Panc1 (cell line): ENCODE measurements around the gene ARFRP1. TPM values are rescaled to one million over a fixed set of nuclear protein-coding genes. Genes with fewer than 3 reads are reported as not detected.
A peak's percentile ranks its signal among the peaks of the same experiment; 100 is the strongest.

ENCODE experiments used
- ATAC-seq: fragments of 200-7000 bp; cut with Tn5 transposase; 2 replicates; pipeline ENCODE4 v1.9.1; 2020; ENCODE audit warnings: mild to moderate bottlenecking, moderate library complexity
- BruUV-seq: library from RNA; stranded (reverse); fragments of 400-500 nt; replicated peaks from 2 replicates; lab custom pipeline; 2021; lab: Mats Ljungman, UMichigan
- CTCF ChIA-PET: fragments of 300-600 bp; sonication (Branson Sonifier 250); formaldehyde crosslinking; loops from one replicate; lab custom pipeline; 2022; ENCODE audit warnings: antibody characterized with exemption; lab: Charles Lee
- POLR2A ChIA-PET: fragments of 300-600 bp; sonication (Branson Sonifier 250); formaldehyde crosslinking; loops from one replicate; lab custom pipeline; 2022; ENCODE audit warnings: antibody characterized with exemption; lab: Charles Lee
- DNase-seq: peaks from one replicate; pipeline ENCODE4 v3.0.0-alpha.2; 2010; ENCODE audit warnings: low read depth, low spot score
- H3K27ac ChIP-seq: 2 replicates; pipeline ENCODE4 v1.5.1; 2011; ENCODE audit warnings: mild to moderate bottlenecking, low read length, inconsistent platforms
- H3K27me3 ChIP-seq: fragments of 200-500 bp; sonication (Bioruptor generic); 2 replicates; pipeline ENCODE4 v1.6.0; 2014; ENCODE audit warnings: low read length, inconsistent platforms; ENCODE audit not compliant: control insufficient read depth, insufficient read depth
- H3K36me3 ChIP-seq: fragments of 200-500 bp; sonication (Bioruptor generic); 2 replicates; pipeline ENCODE4 v1.5.1; 2014; ENCODE audit warnings: inconsistent platforms, mild to moderate bottlenecking, low read length, moderate library complexity; ENCODE audit not compliant: control insufficient read depth, insufficient read depth
- H3K4me1 ChIP-seq: 2 replicates; pipeline ENCODE4 v1.5.1; 2011; ENCODE audit warnings: inconsistent platforms, mild to moderate bottlenecking, low read length, moderate library complexity; ENCODE audit not compliant: control insufficient read depth, insufficient read depth
- H3K4me3 ChIP-seq, 2 experiments: 2 replicates each; pipeline ENCODE4 v1.5.1; 2011 to 2012; ENCODE audit warnings: low read depth in 2 of 2, low read length in 2 of 2, mild to moderate bottlenecking in 2 of 2, inconsistent platforms in 1 of 2, moderate library complexity in 1 of 2
- H3K9me3 ChIP-seq: fragments of 200-500 bp; sonication (Bioruptor generic); 2 replicates; pipeline ENCODE4 v1.5.1; 2014; ENCODE audit warnings: low read depth, mild to moderate bottlenecking, inconsistent platforms, low read length, moderate library complexity; ENCODE audit not compliant: control insufficient read depth, insufficient read depth
- CTCF ChIP-seq: fragments of 450-650 bp; IDR thresholded peaks from 2 replicates; pipeline ENCODE4 v1.5.1; 2017; ENCODE audit warnings: mild to moderate bottlenecking
- POLR2AphosphoS5 ChIP-seq: IDR thresholded peaks from 2 replicates; pipeline ENCODE4 v1.6.1; 2012; ENCODE audit warnings: mild to moderate bottlenecking, low read depth, low read length, moderate library complexity
- REST ChIP-seq, 2 experiments: IDR thresholded peaks; 2 replicates each; pipeline ENCODE4 v1.6.1; 2011 to 2012; ENCODE audit warnings: low read depth in 2 of 2, control low read depth in 1 of 2, low read length in 1 of 2, mild to moderate bottlenecking in 1 of 2, moderate library complexity in 1 of 2; ENCODE audit not compliant: insufficient read depth in 1 of 2
- SIN3A ChIP-seq: IDR thresholded peaks from 2 replicates; pipeline ENCODE4 v1.6.1; 2012; ENCODE audit warnings: low read depth, mild to moderate bottlenecking, low read length, moderate library complexity, borderline replicate concordance; ENCODE audit not compliant: insufficient read depth
- TCF7L2 ChIP-seq: IDR thresholded peaks from 2 replicates; pipeline ENCODE4 v1.6.1; 2011; ENCODE audit warnings: mild to moderate bottlenecking, low read depth, low read length, inconsistent platforms
- in situ Hi-C: cut with HindIII; loops from 2 replicates; pipeline ENCODE4 v1.10.0; 2016; ENCODE audit warnings: low sequenced_read_pairs, low pct_unique_long_range_greater_than_20kb
- intact Hi-C: fragments of 100-400 bp; cut with micrococcal nuclease; formaldehyde crosslinking; loops from one replicate; pipeline ENCODE4 v1.10.0; 2022; ENCODE audit not compliant: unreplicated experiment
- total RNA-seq: library from RNA; stranded (reverse); gene quantifications from one replicate; pipeline ENCODE4 v1.2.1, GENCODE V29; 2021; ENCODE audit not compliant: unreplicated experiment

Gene ARFRP1
- total RNA-seq, 1 experiment from 2014 or later, result 57.9 TPM

GRCh38 chr20:63694584-63695423 is 13.0 kb downstream of the ARFRP1 start:
- ChIA-PET CTCF (no interaction called here), POLR2A (no interaction called here)
- Histone ChIP-seq H3K27me3 (no peaks in the 10 kb centered on the region), H3K27ac (0 out of 2 replicates have a peak overlapping the region, but pooled peaks have one; percentile 23), H3K9me3 (no peaks in the 10 kb centered on the region), H3K4me3 (no peak overlapping the region), H3K4me1 (peaks cover 43% of the 10 kb centered on the region), H3K36me3 (no peaks in the 10 kb centered on the region)
- ATAC-seq (no peak), DNase-seq (no peak)
- no TSS peak for BruUV-seq
- intact Hi-C loops, result no loop called here
- in situ Hi-C loops, result no loop called here
- TF ChIP-seq SIN3A (no peak), REST (IDR thresholded peaks at IDR 0.05; ENCODE audit: insufficient read depth in 1 of 2, low read depth in 2 of 2, low read length in 1 of 2) (no peak), TCF7L2 (no peak), CTCF (no peak), POLR2AphosphoS5 (no peak)

GRCh38 chr20:63693733-63694583 is 13.8 kb downstream of the ARFRP1 start:
- no peak for ATAC-seq
- intact Hi-C loops (no loop called here), in situ Hi-C loops (no loop called here)
- H3K9me3 ChIP-seq, result no peaks in the 10 kb centered on the region
- no TSS peak for BruUV-seq
- no peak for DNase-seq
- peaks cover 35% of the 10 kb centered on the region for H3K4me1 ChIP-seq
- CTCF ChIA-PET, result no interaction called here
- no peak overlapping the region for H3K4me3 ChIP-seq
- H3K27me3 ChIP-seq, result no peaks in the 10 kb centered on the region
- H3K27ac ChIP-seq, result no peak overlapping the region; the same call in 1 of the 2 replicates
- TF ChIP-seq TCF7L2, result no peak
- no peak for TF ChIP-seq CTCF
- POLR2A ChIA-PET, result no interaction called here
- H3K36me3 ChIP-seq, result no peaks in the 10 kb centered on the region
